Mammary epithelial cell (primary cell): ENCODE results near the gene ALOXE3.
A peak's percentile ranks its signal among the peaks of the same experiment; 100 is the strongest.

Experiments
- CTCF ChIP-seq, 2 donors: IDR thresholded peaks in 1 of 2; conservative IDR thresholded peaks in 1 of 2; 2 replicates each; pipeline ENCODE4 v1.5.1; 2011 to 2012; ENCODE audit warnings: inconsistent platforms in 2 of 2, low read length in 2 of 2, mild to moderate bottlenecking in 2 of 2, control low read depth in 1 of 2, low read depth in 1 of 2; ENCODE audit not compliant: insufficient read depth in 1 of 2; ENCODE audit errors: extremely low read depth in 1 of 2
- EZH2 ChIP-seq: IDR thresholded peaks from 2 replicates; pipeline ENCODE4 v1.6.1; 2012; ENCODE audit warnings: low read length, inconsistent platforms, borderline replicate concordance

GRCh38 chr17:8073627-8074484 lies 44.5 kb downstream of the ALOXE3 start:
- TF ChIP-seq CTCF (conservative IDR thresholded peaks at IDR 0.05 in 1 of 2, IDR thresholded peaks at IDR 0.05 in 1 of 2; ENCODE audit: extremely low read depth in 1 of 2, insufficient read depth in 1 of 2, low read depth in 1 of 2, low read length in 2 of 2) = peak; percentile 84 to 95
- no peak for TF ChIP-seq EZH2
